GM12872 (cell line): ENCODE results near the gene YAF2.

Experiments
- CTCF ChIP-seq: IDR thresholded peaks from 3 replicates; pipeline ENCODE4 v1.5.1; 2011; ENCODE audit warnings: low read depth, mild to moderate bottlenecking, low read length, moderate library complexity; ENCODE audit not compliant: insufficient read depth

YAF2 gene

GRCh38 chr12:42222724-42223123 is 15.3 kb downstream of the YAF2 start:
- TF ChIP-seq CTCF = no peak

DNA sequence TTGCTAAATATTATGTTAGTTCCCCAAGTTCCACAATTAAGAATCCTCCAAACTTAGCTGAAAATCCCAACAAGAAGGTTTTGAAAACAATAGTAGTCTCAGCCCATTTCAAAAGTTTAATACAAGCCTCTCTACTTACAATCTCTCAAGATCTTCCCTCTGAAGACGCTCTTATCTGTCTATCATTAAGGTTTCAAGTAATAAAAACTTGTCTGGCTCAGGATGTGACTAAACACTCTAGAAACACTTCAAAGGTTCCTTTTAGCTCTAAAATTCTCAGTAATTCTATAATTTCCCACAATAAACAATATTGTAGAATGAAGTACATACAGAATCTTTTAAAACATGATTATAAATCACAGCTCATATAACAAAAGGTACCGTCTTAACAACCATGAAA is 16.3 kb downstream of the YAF2 start:
- no peak for TF ChIP-seq CTCF

DNA sequence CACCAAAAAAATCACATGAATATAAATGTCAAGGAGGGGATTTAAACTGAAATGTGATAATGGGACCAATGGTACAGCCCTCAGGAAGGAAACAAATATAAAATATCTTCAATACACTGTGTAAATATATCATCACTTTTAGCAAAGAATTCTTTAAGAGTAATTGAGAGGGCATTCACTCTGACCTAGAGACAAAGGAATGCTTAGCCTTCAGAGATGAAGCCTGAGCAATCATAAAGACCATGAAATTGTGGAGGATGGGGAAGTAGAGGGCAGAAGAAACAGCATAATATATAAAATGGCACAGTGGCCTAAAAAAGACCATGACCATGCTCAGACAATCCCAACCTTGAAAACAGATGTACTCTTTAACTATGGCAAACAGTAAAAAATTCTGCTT is 20.4 kb downstream of the YAF2 start:
- TF ChIP-seq CTCF = no peak

- no peak for TF ChIP-seq CTCF
Observed at GRCh38 chr12:42216737-42217136, 21.3 kb downstream of the YAF2 start.

- TF ChIP-seq CTCF = no peak
Observed at GRCh38 chr12:42213954-42214426, 24.1 kb downstream of the YAF2 start.

DNA sequence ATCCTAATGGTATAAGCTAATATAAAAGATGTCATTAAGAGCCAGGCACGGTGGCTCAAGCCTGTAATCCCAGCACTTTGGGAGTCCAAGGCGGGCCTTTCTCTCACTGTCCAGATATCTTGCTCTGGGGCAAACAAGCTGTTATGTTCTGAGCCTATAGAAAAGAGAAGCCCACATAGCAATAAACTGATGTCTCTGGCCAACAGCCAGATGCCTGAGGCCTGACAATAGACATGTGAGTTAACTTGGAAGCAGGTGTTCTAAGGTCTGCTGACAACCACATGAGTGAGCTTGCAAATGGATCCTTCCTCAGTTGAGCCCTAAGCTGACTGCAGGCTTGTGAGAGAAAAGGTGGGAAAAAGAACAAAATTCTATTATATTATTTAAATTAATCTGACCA is 25.0 kb downstream of the YAF2 start:
- TF ChIP-seq CTCF = no peak

DNA sequence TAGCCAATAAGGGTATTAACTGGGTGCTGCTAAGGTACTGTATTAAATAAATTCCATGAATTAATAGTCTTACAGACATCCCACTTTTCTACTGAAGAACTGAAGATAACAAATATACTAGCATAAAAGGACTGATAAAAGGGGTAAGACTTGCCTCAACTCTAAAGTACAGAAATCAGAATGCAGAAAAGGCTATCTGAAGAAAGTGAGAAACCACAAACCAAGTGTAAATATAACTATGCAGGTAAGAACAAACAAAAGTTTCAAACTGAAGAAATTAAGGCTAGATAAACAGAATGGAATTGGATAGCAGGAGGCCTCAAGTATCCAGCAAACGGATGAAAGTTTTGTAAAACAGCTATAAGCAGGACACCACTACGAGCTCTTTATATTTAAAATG is 29.5 kb downstream of the YAF2 start:
- no peak for TF ChIP-seq CTCF

DNA sequence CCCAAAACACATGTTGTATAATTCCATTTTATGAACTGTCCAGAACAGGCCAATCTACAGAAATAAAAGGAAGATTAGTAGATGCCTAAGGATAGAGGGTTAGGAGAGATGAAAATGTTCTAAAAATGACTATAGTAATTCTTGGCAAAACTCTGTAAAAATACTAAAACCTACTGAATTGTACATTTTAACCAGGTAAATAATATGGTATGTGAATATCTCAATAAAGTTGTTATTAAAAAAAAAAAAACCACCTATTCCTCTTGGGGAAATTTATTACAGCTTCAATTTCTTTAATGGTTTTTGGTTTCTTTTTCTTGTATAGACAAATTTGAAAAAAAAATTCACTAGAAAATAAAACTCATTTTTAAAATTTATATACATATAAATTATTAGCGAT is 33.2 kb downstream of the YAF2 start:
- no peak for TF ChIP-seq CTCF
